Measurements from ENCODE around the gene TMEM47.

DNA sequence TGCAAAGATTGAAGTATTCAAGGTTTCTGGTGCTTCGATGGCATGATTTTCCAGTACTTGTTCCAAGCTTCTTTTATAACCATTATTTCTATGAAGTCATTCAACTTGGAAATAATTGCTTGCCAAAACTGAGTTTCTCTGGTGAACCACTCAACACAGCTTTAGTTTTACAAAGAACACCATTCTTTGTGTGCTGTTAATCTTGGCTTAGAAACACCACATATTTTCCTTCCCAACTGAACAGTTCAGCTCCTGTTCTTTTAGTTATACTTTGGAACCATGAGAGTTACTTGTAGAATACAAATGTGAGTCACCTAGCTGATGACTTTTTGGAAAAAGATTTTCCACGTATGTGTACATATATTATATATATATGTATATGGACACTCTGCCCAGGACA is 32.7 kb downstream of the TMEM47 start:
- TF ChIP-seq EP300 (IDR thresholded peaks at IDR 0.05) (no peak), RFX5 (IDR thresholded peaks at IDR 0.05) (no peak), TFCP2L1 (CRISPR knock-in tag; IDR thresholded peaks at IDR 0.05) (no peak), RCOR1 (IDR thresholded peaks at IDR 0.05; ENCODE audit: low read depth, low read length) (no peak), CTCF (IDR thresholded peaks at IDR 0.05) (no peak)

All from A549 (cell line).